RWPE1 (cell line): ENCODE measurements around the gene GATA5.

Experiments used
- CTCF ChIA-PET: fragments of 350-600 bp; sonication (Branson Sonifier 250); formaldehyde crosslinking; extraction: SDS; loops from one replicate; lab custom pipeline; 2021; lab: Yijun Ruan, JAX
- POLR2A ChIA-PET: fragments of 400-600 bp; formaldehyde crosslinking; extraction: SDS; loops from one replicate; lab custom pipeline; 2020; ENCODE audit warnings: antibody characterized with exemption; ENCODE audit not compliant: low non-redundant PET; lab: Yijun Ruan, JAX
- DNase-seq: peaks from one replicate; pipeline ENCODE4 v3.0.0; 2012; ENCODE audit warnings: low spot score
- H3K27ac ChIP-seq: fragments of 450-650 bp; 2 replicates; pipeline ENCODE4 v1.5.1; 2017
- CTCF ChIP-seq: fragments of 450-650 bp; conservative IDR thresholded peaks from 2 replicates; pipeline ENCODE4 v1.5.1; 2017; ENCODE audit warnings: low read depth, mild to moderate bottlenecking

The GATA5 gene

GRCh38 chr20:62446888-62447869 lies 28.6 kb downstream of the GATA5 start:
- no peak overlapping the region for H3K27ac ChIP-seq
- CTCF ChIA-PET = interaction anchor here (0.5 to 1.4 kb wide), 4 partner anchors 52 to 216 kb away, joined by 3 read pairs; no protein-coding TSS in a partner anchor
- POLR2A ChIA-PET = no interaction called here
- DNase-seq = no peak
- no peak for TF ChIP-seq CTCF

- no peak overlapping the region for H3K27ac ChIP-seq
- ChIA-PET CTCF (interaction anchor here (0.7 to 1.4 kb wide), 2 partner anchors 53 to 58 kb away, joined by 3 read pairs; no protein-coding TSS in a partner anchor), POLR2A (no interaction called here)
- DNase-seq = no peak
- TF ChIP-seq CTCF = no peak
These were observed 29.3 kb downstream of the GATA5 start for GRCh38 chr20:62446481-62446880.

DNA sequence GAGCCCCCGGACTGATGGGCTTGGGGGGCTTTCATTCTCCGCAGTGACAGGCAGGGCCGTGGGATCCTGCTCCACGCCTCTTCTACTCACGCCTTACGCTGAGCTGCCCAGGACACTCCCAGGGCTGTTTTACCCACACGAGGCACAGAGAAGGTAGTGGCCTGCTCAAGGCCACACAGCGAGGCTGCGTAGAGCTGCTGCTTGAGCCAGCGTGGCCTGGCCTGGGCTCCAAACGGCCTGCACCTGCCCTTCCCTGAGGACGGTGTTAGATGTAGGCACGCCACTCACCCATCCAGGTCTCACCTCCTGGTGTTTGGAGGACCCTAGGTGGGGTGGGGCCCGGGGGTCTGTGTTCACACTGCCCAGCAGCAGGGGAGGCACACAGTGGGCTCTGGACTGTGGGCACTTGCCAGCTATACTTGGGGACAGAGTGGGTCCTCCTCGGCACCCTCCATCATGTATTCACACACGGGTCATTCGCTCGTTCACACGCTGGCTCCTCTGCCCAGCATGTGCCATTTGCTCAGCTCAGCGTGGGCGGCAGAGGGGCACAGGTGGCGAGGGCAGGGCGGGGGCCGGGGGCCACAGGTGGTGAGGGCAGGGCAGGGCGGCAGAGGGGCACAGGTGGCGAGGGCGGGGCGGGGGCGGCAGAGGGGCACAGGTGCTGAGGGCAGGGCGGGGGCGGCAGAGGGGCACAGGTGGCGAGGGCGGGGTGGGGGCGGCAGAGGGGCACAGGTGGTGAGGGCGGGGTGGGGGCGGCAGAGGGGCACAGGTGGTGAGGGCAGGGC lies 30.0 kb downstream of the GATA5 start:
- CTCF ChIA-PET = no interaction called here
- no peak overlapping the region for H3K27ac ChIP-seq
- POLR2A ChIA-PET = no interaction called here
- no peak for TF ChIP-seq CTCF
- DNase-seq = no peak

- no peak for DNase-seq
- CTCF ChIA-PET = interaction anchor here (0.7 kb wide), 1 partner anchor 34 kb away, joined by 4 read pairs; no protein-coding TSS in a partner anchor
- H3K27ac ChIP-seq = no peak overlapping the region
- TF ChIP-seq CTCF = no peak
- POLR2A ChIA-PET = interaction anchor here (0.7 kb wide), 1 partner anchor 17 kb away, joined by 4 read pairs; the partner anchor contains the start of gene RBBP8NL
These were observed 31.5 kb downstream of the GATA5 start for GRCh38 chr20:62444286-62444685.

GRCh38 chr20:62441987-62442539 lies 33.7 kb downstream of the GATA5 start:
- no peak for DNase-seq
- no peak for TF ChIP-seq CTCF
- ChIA-PET CTCF (interaction anchor here (0.7 to 1.2 kb wide), 2 partner anchors 16 to 31 kb away, joined by 4 read pairs; no protein-coding TSS in a partner anchor), POLR2A (no interaction called here)
- H3K27ac ChIP-seq = no peak overlapping the region

GRCh38 chr20:62439218-62439617 lies 36.6 kb downstream of the GATA5 start:
- CTCF ChIA-PET = interaction anchor here (0.6 to 1.4 kb wide), 3 partner anchors 10 to 38 kb away, joined by 3 to 7 read pairs (median 4); no protein-coding TSS in a partner anchor
- DNase-seq = no peak

More at GRCh38 chr20:62439218-62439617, 36.6 kb downstream of the GATA5 start:
- no peak overlapping the region for H3K27ac ChIP-seq
- TF ChIP-seq CTCF = no peak
- POLR2A ChIA-PET = no interaction called here
